A549 (cell line): ENCODE results near the gene PAIP1. TPM values are rescaled to one million over a fixed set of nuclear protein-coding genes. Genes with fewer than 3 reads are reported as not detected.
"Not testable (repeated sequence)": the region's sequence is repeated elsewhere in the genome, so short reads cannot be mapped to it uniquely, and the experiment has no call there.

Experiments
- ATAC-seq, 2 experiments: fragments of 200-7000 bp in 1 of 2; fragments of >200 bp in 1 of 2; cut with Nextera tagmentation in 1 of 2; cut with Tn5 transposase in 1 of 2; 3 replicates each; pipeline versions ENCODE4 v1.8.0 to v1.9.1; 2018 to 2020; ENCODE audit warnings: mild to moderate bottlenecking in 1 of 2, moderate library complexity in 1 of 2
- CTCF ChIA-PET: fragments of 300-600 bp; sonication (Branson Sonifier 250); formaldehyde crosslinking; extraction: SDS; loops from one replicate; lab custom pipeline; 2021; ENCODE audit warnings: antibody characterized with exemption, inconsistent platforms; lab: Yijun Ruan, JAX
- POLR2A ChIA-PET: fragments of 350-600 bp; formaldehyde crosslinking; extraction: SDS; loops from one replicate; lab custom pipeline; 2021; ENCODE audit warnings: antibody characterized with exemption, inconsistent platforms; lab: Yijun Ruan, JAX
- DNase-seq, 2 experiments: peaks; one replicate each; pipeline versions ENCODE4 v3.0.0 to v3.0.0-alpha.2; 2011 to 2016; ENCODE audit warnings: low read depth in 1 of 2, low spot score in 1 of 2
- FAIRE-seq: peaks from 2 replicates; lab custom pipeline; 2011; peaks lifted over from hg19 to GRCh38; lab: Jason Lieb, UNC
- H3K27ac ChIP-seq, 2 experiments: fragments of >200 bp; sonication (Bioruptor Twin); formaldehyde crosslinking; 3 replicates each; pipeline ENCODE4 v1.5.1; 2016 to 2017
- H3K4me1 ChIP-seq: fragments of >200 bp; sonication (Bioruptor Twin); formaldehyde crosslinking; 3 replicates; pipeline ENCODE4 v1.6.1; 2016
- H3K4me2 ChIP-seq: fragments of >200 bp; sonication (Bioruptor Twin); formaldehyde crosslinking; 3 replicates; pipeline ENCODE4 v1.6.1; 2016
- H3K4me3 ChIP-seq: fragments of >200 bp; sonication (Bioruptor Twin); formaldehyde crosslinking; 3 replicates; pipeline ENCODE4 v1.5.1; 2016
- H3K9me3 ChIP-seq: fragments of >200 bp; sonication (Bioruptor Twin); formaldehyde crosslinking; 3 replicates; pipeline ENCODE4 v1.6.1; 2016
- ATOH8 ChIP-seq: fragments of 250-450 bp; sonication (Bioruptor Pico); IDR thresholded peaks from 2 replicates; pipeline ENCODE4 v1.5.0; 2020; ENCODE audit warnings: low read depth, mild to moderate bottlenecking, moderate library complexity
- BCL3 ChIP-seq: fragments of >200 bp; sonication (Bioruptor Twin); formaldehyde crosslinking; IDR thresholded peaks from 3 replicates; pipeline ENCODE4 v1.6.1; 2016
- CBX8 ChIP-seq: fragments of 200-600 bp; sonication (generic); IDR thresholded peaks from 2 replicates; pipeline ENCODE4 v1.6.1; 2016
- CHD4 ChIP-seq: fragments of 200-600 bp; sonication (generic); IDR thresholded peaks from 2 replicates; pipeline ENCODE4 v1.6.1; 2016; ENCODE audit warnings: antibody characterized with exemption, mild to moderate bottlenecking, borderline replicate concordance
- E2F6 ChIP-seq: IDR thresholded peaks from 2 replicates; pipeline ENCODE4 v1.6.1; 2012; ENCODE audit warnings: low read depth, borderline replicate concordance
- FOSB ChIP-seq: fragments of 250-450 bp; sonication (Bioruptor Pico); IDR thresholded peaks from 2 replicates; pipeline ENCODE4 v1.5.0; 2020; ENCODE audit warnings: mild to moderate bottlenecking, moderate library complexity
- FOXS1 ChIP-seq: fragments of 250-450 bp; sonication (Bioruptor Pico); IDR thresholded peaks from 2 replicates; pipeline ENCODE4 v1.5.0; 2020; ENCODE audit warnings: mild to moderate bottlenecking, moderate library complexity
- HES2 ChIP-seq: fragments of >200 bp; sonication (Bioruptor Twin); formaldehyde crosslinking; IDR thresholded peaks from 2 replicates; pipeline ENCODE4 v1.6.1; 2016
- HOXA7 ChIP-seq: fragments of 250-450 bp; sonication (Bioruptor Pico); IDR thresholded peaks from 2 replicates; pipeline ENCODE4 v1.5.0; 2020; ENCODE audit warnings: mild to moderate bottlenecking, moderate library complexity
- JUN ChIP-seq, 2 experiments: fragments of >200 bp; sonication (Bioruptor Twin); formaldehyde crosslinking; IDR thresholded peaks; 2 replicates in 1 of 2; 3 replicates in 1 of 2; pipeline ENCODE4 v1.6.1; 2016 to 2017
- KDM5A ChIP-seq: fragments of 200-600 bp; sonication (generic); IDR thresholded peaks from 2 replicates; pipeline ENCODE4 v1.6.1; 2016; ENCODE audit warnings: antibody characterized with exemption, mild to moderate bottlenecking
- MAFK ChIP-seq: fragments of 450-650 bp; IDR thresholded peaks from 2 replicates; pipeline ENCODE4 v1.6.1; 2014; ENCODE audit not compliant: partially characterized antibody
- MAX ChIP-seq: IDR thresholded peaks from 2 replicates; pipeline ENCODE4 v1.6.1; 2012
- MYC ChIP-seq: IDR thresholded peaks from 2 replicates; pipeline ENCODE4 v1.6.1; 2012; ENCODE audit warnings: mild to moderate bottlenecking, inconsistent platforms, low read length, improper control_type of control experiment, borderline replicate concordance
- NFE2L2 ChIP-seq: fragments of 150-350 bp; conservative IDR thresholded peaks from 2 replicates; pipeline ENCODE4 v1.6.1; 2014; ENCODE audit warnings: low read length
- NPAS2 ChIP-seq: fragments of 250-450 bp; sonication (Bioruptor Pico); IDR thresholded peaks from 2 replicates; pipeline ENCODE4 v1.8.0; 2022; ENCODE audit warnings: mild to moderate bottlenecking, moderate library complexity, borderline replicate concordance
- NR3C1 ChIP-seq: fragments of >200 bp; sonication (Bioruptor Twin); formaldehyde crosslinking; IDR thresholded peaks from 3 replicates; pipeline ENCODE4 v1.6.1; 2017
- PHF8 ChIP-seq: fragments of 200-600 bp; sonication (generic); IDR thresholded peaks from 2 replicates; pipeline ENCODE4 v1.6.1; 2016; ENCODE audit warnings: low read depth, mild to moderate bottlenecking, antibody characterized with exemption, moderate library complexity, borderline replicate concordance
- RCOR1 ChIP-seq: fragments of 150-350 bp; IDR thresholded peaks from 2 replicates; pipeline ENCODE4 v1.6.1; 2014; ENCODE audit warnings: antibody characterized with exemption, low read length, low read depth
- REST ChIP-seq: fragments of 200-600 bp; sonication (generic); IDR thresholded peaks from 2 replicates; pipeline ENCODE4 v1.6.1; 2016; ENCODE audit warnings: antibody characterized with exemption, mild to moderate bottlenecking, moderate library complexity
- RNF2 ChIP-seq: fragments of 200-600 bp; sonication (generic); IDR thresholded peaks from 2 replicates; pipeline ENCODE4 v1.6.1; 2016; ENCODE audit warnings: low read depth, mild to moderate bottlenecking, antibody characterized with exemption, moderate library complexity, borderline replicate concordance
- USF2 ChIP-seq: fragments of 450-650 bp; IDR thresholded peaks from 2 replicates; pipeline ENCODE4 v1.6.1; 2014; ENCODE audit warnings: antibody characterized with exemption
- ZNF302 ChIP-seq: fragments of 250-450 bp; sonication (Bioruptor Pico); IDR thresholded peaks from 2 replicates; pipeline ENCODE4 v1.9.0; 2021; ENCODE audit warnings: inconsistent platforms, mild to moderate bottlenecking, moderate library complexity
- WGBS: methylation state at CpG from one replicate; pipeline ENCODE4 v1.1.6; 2017; ENCODE audit errors: missing lambda C conversion rate; 5-methylcytosine and 5-hydroxymethylcytosine counted together
- polyA plus RNA-seq, 4 experiments: library from polyadenylated mRNA; depleted of rRNA in 3 of 4; stranded (reverse); fragments of >200 nt; fragmentation: RNase III in 1 of 4; extraction: RNeasy Plus Mini Kit Qiagen cat#74134 plus additional on column Dnase treatment in 1 of 4; gene quantifications; 2 replicates in 3 of 4; 3 replicates in 1 of 4; pipeline ENCODE4 v1.2.3, GENCODE V29; 2011 to 2017

Gene PAIP1
- polyA plus RNA-seq, 2 of the 4 experiments (the other 2 are of a cell fraction) = 89.6 to 188 TPM

GRCh38 chr5:43560128-43560527, 3.3 kb upstream of the PAIP1 start:
- Histone ChIP-seq H3K4me2 (no peak overlapping the region), H3K27ac (no peak overlapping the region), H3K4me3 (no peak overlapping the region), H3K9me3 (no peaks in the 10 kb centered on the region), H3K4me1 (peaks cover 4% of the 10 kb centered on the region; the same call in 2 of the 3 replicates)
- FAIRE-seq = no peak
- 12% methylated on average over 2 of the region's 2 CpGs for WGBS
- ChIA-PET POLR2A (no interaction called here), CTCF (interaction anchor here (0.9 to 1.5 kb wide), 4 partner anchors 16 to 76 kb away, joined by 3 read pairs; partner anchors contain the start of gene TMEM267)
- no peak for TF ChIP-seq ATOH8 (CRISPR knock-in tag)
- TF ChIP-seq RNF2 = no peak
- no peak for TF ChIP-seq FOSB (CRISPR knock-in tag)
- no peak for TF ChIP-seq HES2
- TF ChIP-seq REST = no peak
- TF ChIP-seq FOXS1 = no peak
- no peak for TF ChIP-seq NFE2L2
- TF ChIP-seq USF2 = no peak
- TF ChIP-seq MAX = no peak
- no peak for DNase-seq
- ATAC-seq = no peak

- H3K4me1 ChIP-seq = peaks cover 23% of the 10 kb centered on the region; the same call in 2 of the 3 replicates
- not testable (repeated sequence) for FAIRE-seq, H3K9me3 ChIP-seq, DNase-seq
- CTCF ChIA-PET = interaction anchor here (0.6 to 1.8 kb wide), 5 partner anchors 9 to 72 kb away, joined by 3 to 6 read pairs (median 3); partner anchors contain the start of gene TMEM267
- H3K4me2 ChIP-seq = peak overlapping the region; percentile 86; the same call in 2 of the 3 replicates
- H3K27ac ChIP-seq = peak overlapping the region; percentile 93 to 99
- H3K4me3 ChIP-seq = peak overlapping the region; percentile 93
- WGBS = no CpG with 5 or more reads among the region's 30 CpGs
- peak in 1 of 2 experiments; percentile 93; a peak in 4 of 6 replicates for ATAC-seq
- POLR2A ChIA-PET = interaction anchor here (1.2 to 1.5 kb wide), 4 partner anchors 9 to 73 kb away, joined by 4 to 8 read pairs (median 6); partner anchors contain the start of genes C5orf34 and TMEM267
- TF ChIP-seq PHF8 = peak; percentile 27; the same call in 1 of the 2 replicates
- peak in 1 of 2 experiments; percentile 36; a peak in 1 of 5 replicates for TF ChIP-seq JUN (IDR thresholded peaks at IDR 0.05)
These were observed 345 bp downstream of the PAIP1 start for GRCh38 chr5:43556607-43556856.

GRCh38 chr5:43555895-43556606, 826 bp downstream of the PAIP1 start:
- peak; percentile 56 to 62 for DNase-seq
- ChIA-PET POLR2A (interaction anchor here (1.2 to 1.5 kb wide), 4 partner anchors 8 to 72 kb away, joined by 4 to 8 read pairs (median 6); partner anchors contain the start of genes C5orf34 and TMEM267), CTCF (interaction anchor here (0.5 to 1.8 kb wide), 7 partner anchors 9 to 158 kb away, joined by 3 to 6 read pairs (median 3); partner anchors contain the start of gene TMEM267)
- Histone ChIP-seq H3K4me2 (peak overlapping the region; percentile 86), H3K4me3 (peak overlapping the region; percentile 93), H3K27ac (peak overlapping the region; percentile 93 to 99), H3K9me3 (no peaks in the 10 kb centered on the region), H3K4me1 (peaks cover 23% of the 10 kb centered on the region; the same call in 2 of the 3 replicates)
- 1% methylated on average over 35 of the region's 44 CpGs for WGBS
- ATAC-seq = peak; percentile 70 to 73
- no peak for FAIRE-seq
- TF ChIP-seq MYC (peak; percentile 24; the same call in 1 of the 2 replicates), KDM5A (no peak), BCL3 (no peak), RCOR1 (no peak), ZNF302 (CRISPR knock-in tag) (no peak), CBX8 (no peak), NR3C1 (no peak), NPAS2 (CRISPR knock-in tag) (no peak), HOXA7 (no peak), PHF8 (peak; percentile 82), FOXS1 (no peak), MAFK (no peak), E2F6 (no peak), CHD4 (no peak)
